Neuronal stem cell (in vitro differentiated cells): ENCODE results near the gene EFCAB9. TPM values are rescaled to one million over a fixed set of nuclear protein-coding genes. Genes with fewer than 3 reads are reported as not detected.

Experiments
- small RNA-seq: library from polyadenylated mRNA; stranded (forward); fragments of <200 nt; extraction: miRNeasy Mini kit (QIAGEN cat#:217004); gene quantifications from one replicate; pipeline ENCODE3, GENCODE V24; 2013; ENCODE audit not compliant: insufficient read depth

The EFCAB9 gene

Small RNAs within 50 kb of the gene (small RNA-seq; reads per million reads assigned to genes)
- not detected for gene RF00191
